HUES6 (cell line): ENCODE results near the gene CD160.
"Not testable (repeated sequence)": the region's sequence is repeated elsewhere in the genome, so short reads cannot be mapped to it uniquely, and the experiment has no call there.

ENCODE experiments used
- H3K27ac ChIP-seq: 2 replicates; pipeline ENCODE4 v1.7.0; 2013; ENCODE audit warnings: low read depth, mild to moderate bottlenecking, low read length, inconsistent platforms
- H3K27me3 ChIP-seq: 2 replicates; pipeline ENCODE4 v1.6.1; 2013; ENCODE audit warnings: low read length; ENCODE audit not compliant: control insufficient read depth, insufficient read depth
- H3K36me3 ChIP-seq: 2 replicates; pipeline ENCODE4 v1.6.1; 2013; ENCODE audit warnings: low read length; ENCODE audit not compliant: control insufficient read depth, insufficient read depth
- H3K4me1 ChIP-seq: 2 replicates; pipeline ENCODE4 v1.6.1; 2013; ENCODE audit warnings: low read length; ENCODE audit not compliant: control insufficient read depth, insufficient read depth
- H3K4me3 ChIP-seq: 2 replicates; pipeline ENCODE4 v1.5.1; 2013; ENCODE audit warnings: low read depth, low read length
- H3K9ac ChIP-seq: one replicate; pipeline ENCODE4 v1.6.1; 2013; ENCODE audit warnings: mild to moderate bottlenecking, low read length
- H3K9me3 ChIP-seq: 2 replicates; pipeline ENCODE4 v1.6.1; 2013; ENCODE audit warnings: low read depth, low read length; ENCODE audit not compliant: control insufficient read depth, insufficient read depth

CD160 gene

DNA sequence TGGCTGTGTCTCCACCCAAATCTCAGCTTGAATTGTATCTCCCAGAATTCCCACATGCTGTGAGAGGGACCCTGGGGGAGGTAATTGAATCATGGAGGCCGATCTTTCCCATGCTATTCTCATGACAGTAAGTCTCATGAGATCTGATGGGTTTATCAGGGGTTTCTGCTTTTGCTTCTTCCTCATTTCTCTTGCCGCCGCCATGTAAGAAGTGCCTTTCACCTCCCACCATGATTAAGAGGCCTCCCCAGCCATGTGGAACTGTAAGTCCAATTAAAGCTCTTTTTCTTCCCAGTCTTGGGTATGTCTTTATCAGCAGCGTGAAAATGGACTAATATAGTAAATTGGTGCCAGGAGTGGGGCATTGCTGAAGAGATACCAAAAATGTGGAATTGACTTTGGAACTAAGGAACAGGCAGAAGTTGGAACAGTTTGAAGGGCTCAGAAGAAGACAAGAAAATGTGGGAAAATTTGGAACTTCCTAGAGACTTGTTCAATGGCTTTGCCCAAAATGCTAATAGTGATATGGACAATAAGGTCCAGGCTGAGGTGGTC lies 41.2 kb downstream of the CD160 start:
- H3K4me1 ChIP-seq, H3K27me3 ChIP-seq, H3K27ac ChIP-seq, H3K9ac ChIP-seq, H3K4me3 ChIP-seq: not testable (repeated sequence)
- Histone ChIP-seq H3K9me3 (peaks cover 17% of the 10 kb centered on the region), H3K36me3 (peaks cover 19% of the 10 kb centered on the region)

DNA sequence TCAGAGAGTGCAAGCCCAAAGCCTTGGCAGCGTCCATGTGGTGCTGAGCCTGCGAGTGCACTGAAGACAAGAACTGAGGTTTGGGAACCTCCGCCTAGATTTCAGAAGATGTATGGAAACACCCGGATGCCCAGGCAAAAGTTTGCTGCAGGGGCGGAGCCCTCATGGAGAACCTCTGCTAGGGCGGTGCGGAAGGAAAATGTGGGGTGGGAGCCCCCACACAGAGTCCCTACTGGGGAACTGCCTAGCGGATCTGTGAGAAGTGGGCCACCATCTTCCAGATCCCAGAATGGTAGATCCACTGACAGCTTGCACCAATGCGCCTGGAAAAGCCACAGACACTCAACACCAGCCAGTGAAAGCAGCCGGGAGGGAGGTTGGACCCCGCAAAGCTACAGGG lies 42.2 kb downstream of the CD160 start:
- H3K4me3 ChIP-seq, H3K27me3 ChIP-seq, H3K27ac ChIP-seq, H3K4me1 ChIP-seq, H3K9ac ChIP-seq: not testable (repeated sequence)
- Histone ChIP-seq H3K9me3 (peaks cover 17% of the 10 kb centered on the region), H3K36me3 (peaks cover 19% of the 10 kb centered on the region)

GRCh38 chr1:145762001-145762400 lies 42.7 kb downstream of the CD160 start:
- peaks cover 17% of the 10 kb centered on the region for H3K9me3 ChIP-seq
- not testable (repeated sequence) for H3K4me3 ChIP-seq, H3K27ac ChIP-seq, H3K4me1 ChIP-seq, H3K9ac ChIP-seq, H3K27me3 ChIP-seq
- H3K36me3 ChIP-seq, result peaks cover 19% of the 10 kb centered on the region

DNA sequence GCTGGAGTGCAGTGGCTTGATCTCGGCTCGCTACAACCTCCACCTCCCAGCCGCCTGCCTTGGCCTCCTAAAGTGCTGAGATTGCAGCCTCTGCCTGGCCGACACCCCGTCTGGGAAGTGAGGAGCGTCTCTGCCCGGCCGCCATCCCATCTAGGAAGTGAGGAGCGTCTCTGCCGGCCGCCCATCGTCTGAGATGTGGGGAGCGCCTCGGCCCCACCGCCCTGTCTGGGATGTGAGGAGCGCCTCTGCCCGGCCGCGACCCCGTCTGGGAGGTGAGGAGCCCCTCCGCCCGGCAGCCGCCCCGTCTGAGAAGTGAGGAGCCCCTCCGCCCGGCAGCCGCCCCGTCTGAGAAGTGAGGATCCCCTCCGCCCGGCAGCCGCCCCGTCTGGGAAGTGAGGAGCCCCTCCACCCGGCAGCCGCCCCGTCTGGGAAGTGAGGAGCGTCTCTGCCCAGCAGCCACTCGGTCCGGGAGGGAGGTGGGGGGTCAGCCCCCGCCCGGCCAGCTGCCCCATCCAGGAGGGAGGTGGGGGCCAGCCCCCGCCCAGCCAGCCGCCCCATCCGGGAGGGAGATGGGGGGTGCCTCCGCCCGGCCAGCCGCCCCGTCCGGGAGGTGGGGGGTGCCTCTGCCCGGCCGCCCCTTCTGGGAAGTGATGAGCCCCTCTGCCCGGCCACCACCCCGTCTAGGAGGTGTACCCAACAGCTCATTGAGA lies 45.1 kb downstream of the CD160 start:
- not testable (repeated sequence) for H3K27me3 ChIP-seq, H3K27ac ChIP-seq, H3K9ac ChIP-seq, H3K4me3 ChIP-seq, H3K4me1 ChIP-seq
- Histone ChIP-seq H3K9me3 (peaks cover 17% of the 10 kb centered on the region), H3K36me3 (peaks cover 17% of the 10 kb centered on the region)

- H3K4me1 ChIP-seq, H3K4me3 ChIP-seq, H3K27ac ChIP-seq, H3K27me3 ChIP-seq, H3K9ac ChIP-seq: not testable (repeated sequence)
- Histone ChIP-seq H3K9me3 (peaks cover 17% of the 10 kb centered on the region), H3K36me3 (peaks cover 18% of the 10 kb centered on the region)
Observed at GRCh38 chr1:145765127-145765526, 45.8 kb downstream of the CD160 start.

DNA sequence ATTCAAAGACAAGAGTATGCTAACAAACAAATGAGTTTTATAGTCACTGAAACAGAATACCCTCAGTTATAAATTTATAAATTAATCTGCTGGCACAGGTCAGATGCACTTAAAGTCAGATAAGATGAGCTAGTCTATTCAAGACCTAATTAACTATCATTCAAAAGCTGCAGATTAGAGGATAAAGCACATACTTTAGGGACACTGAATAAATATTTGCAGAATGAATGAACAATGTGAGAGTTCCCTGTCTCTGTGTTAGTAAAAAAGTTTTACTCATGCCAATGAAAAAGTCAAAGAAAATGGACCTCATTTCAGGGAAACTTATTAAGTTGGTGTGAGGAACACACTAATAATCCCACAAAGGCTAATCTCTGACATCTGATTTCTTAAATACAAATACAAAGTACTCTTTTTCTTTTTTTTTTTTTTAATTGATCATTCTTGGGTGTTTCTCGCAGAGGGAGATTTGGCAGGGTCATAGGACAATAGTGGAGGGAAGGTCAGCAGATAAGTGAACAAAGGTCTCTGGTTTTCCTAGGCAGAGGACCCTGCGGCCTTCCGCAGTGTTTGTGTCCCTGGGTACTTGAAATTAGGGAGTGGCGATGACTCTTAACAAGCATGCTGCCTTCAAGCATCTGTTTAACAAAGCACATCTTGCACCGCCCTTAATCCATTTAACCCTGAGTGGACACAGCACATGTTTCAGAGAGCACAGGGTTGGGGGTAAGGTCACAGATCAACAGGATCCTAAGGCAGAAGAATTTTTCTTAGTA lies 46.5 kb downstream of the CD160 start:
- peaks cover 17% of the 10 kb centered on the region for H3K9me3 ChIP-seq
- H3K4me3 ChIP-seq, H3K27ac ChIP-seq, H3K9ac ChIP-seq, H3K4me1 ChIP-seq, H3K27me3 ChIP-seq: not testable (repeated sequence)
- H3K36me3 ChIP-seq, result peaks cover 23% of the 10 kb centered on the region

GRCh38 chr1:145766926-145767325 lies 47.6 kb downstream of the CD160 start:
- peaks cover 24% of the 10 kb centered on the region for H3K36me3 ChIP-seq
- H3K27ac ChIP-seq, H3K9me3 ChIP-seq, H3K4me3 ChIP-seq, H3K9ac ChIP-seq, H3K4me1 ChIP-seq, H3K27me3 ChIP-seq: not testable (repeated sequence)

DNA sequence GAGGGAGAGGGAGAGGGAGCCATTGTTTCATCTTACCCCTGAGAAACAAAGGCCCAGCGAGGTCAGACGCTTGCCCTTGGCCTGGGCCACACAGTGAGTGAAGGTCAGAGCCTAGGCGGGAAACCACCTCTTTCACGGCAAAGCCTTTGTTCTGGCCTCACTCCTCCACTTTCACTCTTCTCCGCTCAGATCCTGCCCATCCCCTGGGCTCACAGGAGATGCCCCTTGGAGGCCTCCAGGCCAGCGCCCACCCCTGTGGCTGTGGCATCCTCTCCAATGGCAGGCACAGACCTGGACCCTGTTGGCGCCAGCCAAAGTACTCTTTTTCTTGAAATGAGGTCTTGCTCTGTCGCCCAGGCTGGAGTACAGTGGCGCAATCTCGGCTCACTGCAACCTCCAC lies 48.7 kb downstream of the CD160 start:
- not testable (repeated sequence) for H3K9me3 ChIP-seq, H3K9ac ChIP-seq, H3K4me3 ChIP-seq, H3K4me1 ChIP-seq, H3K27ac ChIP-seq, H3K27me3 ChIP-seq
- H3K36me3 ChIP-seq, result peaks cover 17% of the 10 kb centered on the region

DNA sequence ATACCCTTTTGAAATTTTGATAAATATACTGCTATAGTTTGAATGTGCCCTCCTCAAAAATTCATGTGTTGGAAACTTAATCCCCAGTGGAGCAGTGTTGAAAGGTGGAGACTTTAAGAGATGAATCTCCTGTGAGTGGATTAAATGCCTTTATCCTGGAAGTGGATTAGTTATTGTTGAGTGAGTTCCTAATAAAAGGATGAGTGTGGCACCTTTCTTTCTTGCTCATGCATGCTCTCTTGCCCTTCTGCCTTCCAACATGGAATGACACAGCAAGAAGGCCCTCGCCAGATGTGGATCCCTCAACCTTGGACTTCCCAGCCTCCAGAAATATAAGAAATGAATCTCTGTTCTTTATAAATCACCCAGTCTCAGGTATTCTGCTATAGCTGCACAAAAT lies 51.8 kb downstream of the CD160 start:
- H3K27me3 ChIP-seq, result no peaks in the 10 kb centered on the region
- no peaks in the 10 kb centered on the region for H3K9me3 ChIP-seq
- H3K27ac ChIP-seq, result no peak overlapping the region
- no peak overlapping the region for H3K4me3 ChIP-seq
- H3K9ac ChIP-seq, result no peak overlapping the region
- H3K4me1 ChIP-seq, result no peaks in the 10 kb centered on the region
- peaks cover 17% of the 10 kb centered on the region for H3K36me3 ChIP-seq

DNA sequence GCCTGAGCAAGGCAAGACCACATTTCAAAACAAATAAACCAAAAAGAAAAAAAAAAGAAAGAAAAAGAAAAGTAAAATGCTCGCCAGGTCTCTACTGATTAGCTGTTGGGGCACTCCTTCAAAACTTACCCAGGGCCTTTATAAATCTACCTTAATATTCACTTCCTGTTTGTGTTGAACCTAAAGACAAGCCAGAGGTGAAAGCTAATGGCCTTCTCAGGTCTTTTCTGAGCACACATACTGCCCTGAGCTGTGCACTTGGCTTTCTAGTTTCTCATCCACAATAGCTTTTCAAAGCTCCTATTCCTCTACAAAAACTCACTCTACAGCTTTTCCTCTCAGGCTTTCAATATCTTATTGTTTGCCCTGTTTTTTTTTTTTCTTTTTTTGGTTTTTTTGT lies 54.1 kb downstream of the CD160 start:
- Histone ChIP-seq H3K27ac (no peak overlapping the region), H3K27me3 (no peaks in the 10 kb centered on the region), H3K4me1 (no peaks in the 10 kb centered on the region), H3K36me3 (peaks cover 17% of the 10 kb centered on the region), H3K9ac (no peak overlapping the region), H3K4me3 (no peak overlapping the region), H3K9me3 (no peaks in the 10 kb centered on the region)

DNA sequence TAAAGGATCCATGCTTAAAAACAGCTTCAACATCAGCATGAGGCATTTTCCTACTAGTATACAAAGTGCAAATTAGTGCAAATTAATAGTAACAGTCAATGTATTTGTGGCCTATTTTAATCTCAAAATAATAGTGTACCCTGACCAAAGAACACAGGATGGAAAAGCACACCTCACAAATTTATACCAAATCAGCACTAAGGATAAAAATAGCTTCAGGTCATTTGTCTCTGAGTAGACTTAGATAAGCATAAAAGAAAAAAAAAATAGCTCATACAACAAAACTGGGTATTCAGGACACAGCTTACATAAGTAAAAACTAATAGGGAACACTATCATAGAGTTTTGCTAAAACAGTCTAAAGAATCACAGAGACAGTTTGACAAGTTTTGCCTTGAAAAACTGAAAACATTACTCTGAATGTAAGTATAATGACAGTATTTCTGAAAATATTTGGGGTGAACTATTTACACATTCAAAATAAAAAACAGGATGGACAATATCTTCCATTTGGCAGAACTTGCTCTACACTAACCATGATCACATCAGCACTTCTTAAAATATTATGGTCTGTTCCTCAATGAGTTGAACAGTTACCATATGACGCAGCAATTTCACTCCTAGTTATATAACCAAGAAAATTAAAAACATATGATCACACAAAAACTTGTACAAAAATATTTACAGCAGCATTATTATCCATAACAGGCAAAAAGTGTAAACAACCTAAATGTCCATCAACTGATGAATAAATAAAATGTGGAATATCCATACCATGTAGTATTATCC lies 58.3 kb downstream of the CD160 start:
- Histone ChIP-seq H3K9ac (no peak overlapping the region), H3K4me3 (no peak overlapping the region), H3K27me3 (no peaks in the 10 kb centered on the region), H3K36me3 (no peaks in the 10 kb centered on the region), H3K27ac (no peak overlapping the region), H3K4me1 (peaks cover 1% of the 10 kb centered on the region; the same call in 1 of the 2 replicates), H3K9me3 (no peaks in the 10 kb centered on the region)
